GM15510 (cell line): ENCODE measurements around the gene CDX1.

Experiments used
- POLR2A ChIP-seq: IDR thresholded peaks from 3 replicates; pipeline ENCODE4 v1.6.1; 2011; ENCODE audit warnings: borderline replicate concordance; ENCODE audit not compliant: insufficient read length; ENCODE audit errors: extremely low read depth

CDX1 gene

GRCh38 chr5:150188146-150188842, 21.7 kb downstream of the CDX1 start:
- no peak for TF ChIP-seq POLR2A

GRCh38 chr5:150189326-150189725, 22.7 kb downstream of the CDX1 start:
- TF ChIP-seq POLR2A = no peak

GRCh38 chr5:150189728-150190502, 23.3 kb downstream of the CDX1 start, which contains the start of gene SLC6A7:
SLC6A7 (plus strand) TSS chr5:150190062; CDS start chr5:150190328, 266 bp downstream.
- no peak for TF ChIP-seq POLR2A

- TF ChIP-seq POLR2A = no peak
These were observed 24.0 kb downstream of the CDX1 start for GRCh38 chr5:150190503-150190979.

- no peak for TF ChIP-seq POLR2A
These were observed 24.4 kb downstream of the CDX1 start for GRCh38 chr5:150190987-150191386.

GRCh38 chr5:150192462-150192861, 25.9 kb downstream of the CDX1 start:
- TF ChIP-seq POLR2A = no peak

- no peak for TF ChIP-seq POLR2A
These were observed 29.3 kb downstream of the CDX1 start for GRCh38 chr5:150195736-150196485.

- TF ChIP-seq POLR2A = no peak
These were observed 29.9 kb downstream of the CDX1 start for GRCh38 chr5:150196514-150196913.

- TF ChIP-seq POLR2A = no peak
These were observed 30.4 kb downstream of the CDX1 start for GRCh38 chr5:150196986-150197385.

GRCh38 chr5:150197476-150197875, 30.9 kb downstream of the CDX1 start:
- no peak for TF ChIP-seq POLR2A

- TF ChIP-seq POLR2A = no peak
These were observed 35.9 kb downstream of the CDX1 start for GRCh38 chr5:150202501-150202900.

- TF ChIP-seq POLR2A = no peak
These were observed 37.4 kb downstream of the CDX1 start for GRCh38 chr5:150203832-150204589.

GRCh38 chr5:150204590-150204960, 38.0 kb downstream of the CDX1 start:
- TF ChIP-seq POLR2A = no peak

- no peak for TF ChIP-seq POLR2A
These were observed 39.7 kb downstream of the CDX1 start for GRCh38 chr5:150206098-150206778.
